RKO (cell line): Measurements from ENCODE around the gene CIB1.
"Not testable (repeated sequence)": the region's sequence is repeated elsewhere in the genome, so short reads cannot be mapped to it uniquely, and the experiment has no call there.

Experiments used
- DNase-seq: peaks from one replicate; pipeline ENCODE4 v3.0.0-alpha.2; 2016; ENCODE audit warnings: low spot score

CIB1 gene

DNA sequence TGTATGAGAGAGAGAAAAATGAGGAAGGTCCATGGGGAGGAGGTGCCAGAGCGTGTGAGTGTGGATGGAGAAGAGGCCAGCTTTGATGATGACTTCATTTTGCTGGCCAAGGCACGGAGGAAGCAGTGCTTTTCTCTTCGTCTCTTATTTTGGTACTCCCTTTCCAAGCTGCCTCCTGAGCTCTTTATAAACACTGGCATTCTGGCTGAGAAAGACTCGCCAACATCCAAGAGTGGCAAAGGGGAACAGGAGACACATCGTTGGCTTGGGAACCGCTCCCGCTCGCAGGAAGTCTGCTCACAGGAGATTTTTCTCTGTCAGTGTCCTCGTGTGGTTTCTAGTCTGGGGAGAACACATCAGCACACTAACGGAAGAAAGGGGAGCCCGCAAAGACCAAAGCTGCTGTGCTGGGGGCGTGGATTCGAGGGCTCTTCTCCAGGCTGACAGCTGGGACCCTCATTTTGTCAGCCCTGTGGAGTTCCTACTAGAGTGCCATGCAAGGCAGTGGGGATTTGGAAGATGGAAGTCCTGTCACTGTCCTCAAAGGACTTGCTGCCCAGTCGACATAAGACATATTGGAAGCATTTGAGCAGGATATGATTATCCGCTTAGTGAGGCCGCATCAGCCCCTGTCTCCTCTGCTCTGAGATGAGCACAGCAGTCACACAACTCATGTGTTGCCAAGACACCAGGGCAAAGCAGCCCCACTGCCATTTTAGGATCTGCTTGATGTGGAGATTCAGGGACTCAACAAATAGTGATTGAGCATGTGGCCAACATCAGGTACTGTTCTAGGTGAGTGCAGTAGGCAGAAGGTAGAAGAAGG is 40.6 kb downstream of the CIB1 start:
- DNase-seq, result no peak

DNA sequence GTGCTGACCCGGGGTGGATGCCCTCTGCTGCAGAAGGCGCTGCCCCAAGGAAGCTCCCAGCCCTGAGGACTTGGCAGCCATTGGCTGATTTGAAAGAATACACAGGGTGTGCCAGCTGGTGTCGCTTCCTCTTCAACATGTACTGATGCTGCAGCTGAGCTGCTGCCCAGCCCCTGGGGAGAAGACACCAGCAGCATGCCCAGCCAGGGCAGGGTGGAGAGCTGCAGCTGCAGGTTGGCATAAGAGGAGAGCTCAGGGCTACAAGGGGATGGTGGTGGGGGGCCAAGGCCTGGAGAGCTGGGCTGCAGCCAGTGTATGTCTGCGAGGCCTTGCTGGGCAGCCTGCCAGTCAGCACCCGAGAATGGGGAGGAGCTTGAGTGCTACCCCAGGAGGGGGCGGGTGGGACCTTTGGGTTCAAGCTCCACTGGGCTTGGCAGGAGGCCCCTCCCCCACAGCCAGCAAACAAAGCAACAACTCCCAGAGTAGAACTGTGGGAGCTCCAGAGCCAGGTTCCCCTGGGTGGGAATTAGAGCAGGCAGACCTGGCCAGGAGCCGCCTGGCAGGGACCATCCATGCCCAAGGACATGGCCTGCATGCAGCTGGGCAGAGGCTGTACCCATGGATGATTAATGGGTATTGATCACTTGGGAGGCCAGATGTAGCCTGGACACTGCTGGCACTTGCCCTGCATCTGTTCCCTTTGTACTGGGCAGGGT is 41.8 kb downstream of the CIB1 start:
- no peak for DNase-seq

DNA sequence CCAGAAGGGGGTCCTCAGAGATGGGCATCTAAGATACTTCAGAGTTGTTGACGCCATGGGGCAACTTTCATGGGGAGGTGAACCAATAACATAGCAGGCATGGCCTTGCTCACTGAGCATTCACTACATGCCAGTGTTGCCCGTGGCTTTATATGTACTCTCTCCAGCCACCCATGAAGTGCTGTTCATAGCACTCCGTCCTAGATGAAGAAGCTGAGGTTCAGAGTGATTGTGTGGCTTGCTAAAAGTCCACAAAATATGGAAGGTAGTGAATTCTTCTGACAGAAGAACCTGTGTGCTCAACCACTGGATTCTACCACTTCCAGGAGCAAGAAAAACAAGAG is 42.4 kb downstream of the CIB1 start:
- no peak for DNase-seq

DNA sequence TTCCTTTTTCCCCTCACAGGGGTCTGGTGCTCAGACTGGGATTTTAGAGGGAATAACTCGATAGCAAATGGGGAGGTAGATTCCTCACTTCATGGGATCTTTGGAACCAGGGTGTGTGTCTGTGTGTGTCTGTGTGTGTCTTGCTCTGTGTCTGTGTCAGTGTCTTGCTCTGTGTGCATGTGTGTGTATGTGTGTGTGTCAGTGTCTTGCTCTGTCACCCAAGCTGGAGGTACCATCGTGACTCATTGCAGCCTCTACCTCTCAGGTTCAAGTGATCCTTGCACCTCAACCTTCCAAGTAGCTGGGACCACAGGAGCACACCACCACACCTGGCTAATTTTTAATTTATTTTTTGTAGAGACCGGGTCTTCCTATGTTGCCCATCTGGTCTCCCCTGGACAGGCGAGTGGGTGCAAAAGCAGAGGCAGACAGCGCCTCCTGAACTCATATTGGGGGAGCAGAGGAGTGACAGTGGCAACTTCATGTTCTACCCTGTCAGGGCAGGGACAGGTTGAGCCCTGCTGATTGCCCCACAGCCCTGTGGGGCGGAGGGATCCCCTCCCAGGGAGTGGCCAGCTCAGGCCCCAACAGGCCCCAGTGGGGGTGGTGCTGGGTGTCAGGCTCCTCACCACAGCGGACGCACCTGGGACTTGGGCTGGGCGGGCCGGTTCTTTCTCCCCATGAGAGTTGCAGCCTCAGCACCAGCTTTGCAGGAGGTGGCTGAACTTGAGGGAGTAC is 43.0 kb downstream of the CIB1 start:
- no peak for DNase-seq

DNA sequence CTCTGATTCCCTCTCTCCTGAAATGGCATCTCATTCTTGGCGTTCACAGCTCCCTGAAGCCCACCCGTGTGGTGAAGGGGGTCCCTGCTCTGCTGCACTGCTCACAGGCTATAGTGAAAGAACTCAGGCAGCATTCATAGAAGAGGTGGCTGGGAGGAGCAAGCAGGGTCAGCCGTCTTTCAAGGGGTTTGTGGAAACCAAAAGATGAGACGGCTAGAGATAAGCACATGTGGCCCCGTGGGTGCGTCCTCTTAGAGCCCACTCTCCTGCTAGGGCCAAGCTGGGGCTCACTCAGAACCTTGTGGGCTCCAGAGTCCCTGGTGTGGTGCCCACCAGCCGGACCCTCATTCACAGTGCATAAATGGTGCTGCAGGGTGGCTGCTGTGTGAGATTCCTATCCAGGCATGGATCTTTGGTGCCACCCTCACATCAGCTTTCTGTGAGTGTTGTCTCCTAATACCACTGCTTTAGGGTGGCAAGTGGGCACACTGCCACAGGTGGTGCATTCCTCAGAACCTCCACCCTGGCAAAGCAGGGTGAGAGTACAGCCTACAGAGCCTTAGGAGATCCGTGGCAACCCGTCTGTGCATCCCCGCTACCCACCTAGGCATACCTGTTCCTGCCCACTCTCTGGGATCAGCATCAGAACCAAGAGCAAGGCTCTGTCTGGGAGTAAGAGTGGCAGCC is 43.8 kb downstream of the CIB1 start:
- no peak for DNase-seq

DNA sequence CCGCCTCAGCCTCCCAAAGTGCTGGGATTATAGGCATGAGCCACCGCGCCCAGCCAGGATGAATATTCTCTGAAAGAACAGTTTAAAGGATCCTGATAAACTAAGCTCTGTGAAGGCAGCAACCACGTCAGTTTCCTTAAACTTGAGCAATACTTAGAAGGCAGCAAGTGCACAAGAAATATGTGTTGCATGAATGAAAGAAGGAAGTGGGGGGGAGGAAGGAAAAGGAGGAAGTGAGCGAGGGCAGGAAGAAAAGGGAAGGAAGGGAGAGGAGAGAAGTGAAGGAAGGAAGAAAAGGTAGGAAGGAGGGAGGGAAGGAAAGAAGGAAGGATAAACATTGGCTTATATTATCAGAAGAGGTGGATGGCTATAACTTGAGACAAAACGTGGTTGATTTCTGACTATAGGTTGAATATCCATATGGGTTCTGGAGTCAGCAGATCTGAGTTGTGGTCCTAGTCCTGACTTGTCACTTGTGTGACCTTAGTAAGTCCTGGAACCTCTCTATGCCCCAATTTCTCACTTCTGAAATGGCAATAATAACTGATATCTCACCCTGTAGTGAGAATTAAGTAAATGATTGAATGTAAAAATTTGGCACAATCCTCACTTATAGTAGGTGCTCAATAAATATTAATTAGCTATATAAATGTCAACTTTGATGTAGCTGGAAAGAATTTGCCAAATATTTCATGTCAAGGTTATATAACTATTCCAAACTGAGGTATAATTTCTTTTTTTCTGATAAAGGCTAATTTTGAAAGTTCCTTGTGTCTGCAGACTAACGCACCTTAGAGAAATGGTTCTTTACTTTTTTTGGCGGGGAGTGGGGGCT is 44.6 kb downstream of the CIB1 start:
- no peak for DNase-seq

DNA sequence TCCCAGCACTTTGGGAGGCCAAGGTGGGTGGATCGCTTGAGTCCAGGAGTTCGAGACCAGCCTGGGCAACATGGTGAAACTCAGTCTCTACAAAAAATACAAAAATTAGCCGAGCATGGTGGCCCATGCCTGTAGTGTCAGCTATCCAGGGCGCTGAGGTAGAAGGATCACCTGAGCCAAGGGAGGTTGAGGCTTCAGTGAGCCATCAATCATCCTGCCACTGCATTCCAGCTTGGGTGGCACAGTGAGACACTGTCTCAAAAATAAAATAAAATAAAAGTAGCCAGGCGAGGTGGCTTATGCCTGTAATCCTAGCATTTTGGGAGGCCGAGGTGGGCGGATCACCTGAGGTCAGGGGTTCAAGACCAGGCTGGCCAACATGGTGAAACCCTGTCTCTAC is 45.7 kb downstream of the CIB1 start:
- DNase-seq, result not testable (repeated sequence)

DNA sequence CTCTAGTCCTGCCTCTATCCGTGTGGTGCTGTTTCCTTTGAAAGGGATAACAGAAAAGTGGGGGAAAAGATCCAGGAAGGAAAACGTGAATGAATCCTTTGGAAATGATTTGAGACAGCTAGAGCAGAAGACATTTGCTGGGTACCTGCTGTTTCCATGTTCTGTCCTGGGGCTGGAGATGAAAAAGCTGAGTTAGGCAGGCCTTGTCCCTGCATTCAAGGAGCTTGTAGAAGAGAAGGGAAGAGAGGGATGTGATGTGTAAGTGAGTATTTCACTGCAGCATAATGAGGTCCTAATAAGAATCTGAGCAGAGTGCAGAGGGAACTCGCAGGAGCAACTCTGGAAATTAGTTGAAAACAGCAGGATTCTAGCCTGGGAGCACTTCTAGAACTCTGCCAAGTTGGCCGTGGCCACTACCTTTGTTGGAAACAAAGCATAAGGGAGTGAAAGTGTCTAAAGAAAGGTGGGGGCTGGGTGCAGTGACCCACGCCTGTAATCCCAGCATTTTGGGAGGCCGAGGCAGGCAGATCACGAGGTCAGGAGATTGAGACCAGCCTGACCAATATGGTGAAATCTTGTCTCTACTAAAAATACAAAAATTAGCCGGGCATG is 46.4 kb downstream of the CIB1 start:
- no peak for DNase-seq

DNA sequence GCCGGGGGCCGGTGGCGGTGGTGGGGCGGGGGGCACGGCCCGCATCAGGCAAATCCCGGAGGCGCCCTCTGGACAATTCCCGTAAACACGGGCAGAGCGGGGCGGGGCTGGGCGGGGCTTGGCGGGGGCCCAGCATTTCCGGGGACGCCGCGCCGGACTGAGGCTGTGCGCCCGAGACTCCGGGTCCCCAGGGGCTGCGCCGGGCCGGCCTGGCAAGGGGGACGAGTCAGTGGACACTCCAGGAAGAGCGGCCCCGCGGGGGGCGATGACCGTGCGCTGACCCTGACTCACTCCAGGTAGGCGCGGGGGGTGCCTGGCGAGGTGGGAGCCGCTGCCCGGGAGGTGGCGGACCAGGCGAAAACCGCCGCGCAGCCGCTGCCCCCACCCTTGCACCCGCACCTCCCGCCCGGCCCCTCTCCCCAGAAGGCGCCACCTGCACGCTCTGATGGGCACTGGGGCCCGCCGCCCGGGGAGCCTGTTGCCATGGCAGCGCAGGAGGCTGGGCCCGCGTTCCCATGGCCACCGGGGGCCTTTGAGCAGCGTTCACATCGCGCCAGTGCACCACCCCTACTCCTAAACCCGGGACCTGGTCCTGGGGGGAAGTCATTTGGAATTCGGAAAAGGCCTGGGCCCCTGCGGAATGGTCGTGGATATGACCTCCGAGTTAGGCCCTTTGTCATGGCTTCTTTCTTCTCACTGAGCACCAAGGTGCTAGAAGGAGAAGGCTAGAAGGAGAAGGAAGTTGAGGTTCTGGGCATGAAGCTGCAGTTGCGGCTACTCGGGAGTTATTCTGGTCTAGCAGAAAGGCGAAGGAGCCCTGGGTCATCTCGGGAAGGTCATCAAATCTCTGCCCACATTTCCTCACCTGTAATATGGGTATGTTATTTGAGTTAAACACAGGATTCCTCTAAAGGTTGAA is 48.7 kb downstream of the CIB1 start:
- peak; percentile 64 for DNase-seq

DNA sequence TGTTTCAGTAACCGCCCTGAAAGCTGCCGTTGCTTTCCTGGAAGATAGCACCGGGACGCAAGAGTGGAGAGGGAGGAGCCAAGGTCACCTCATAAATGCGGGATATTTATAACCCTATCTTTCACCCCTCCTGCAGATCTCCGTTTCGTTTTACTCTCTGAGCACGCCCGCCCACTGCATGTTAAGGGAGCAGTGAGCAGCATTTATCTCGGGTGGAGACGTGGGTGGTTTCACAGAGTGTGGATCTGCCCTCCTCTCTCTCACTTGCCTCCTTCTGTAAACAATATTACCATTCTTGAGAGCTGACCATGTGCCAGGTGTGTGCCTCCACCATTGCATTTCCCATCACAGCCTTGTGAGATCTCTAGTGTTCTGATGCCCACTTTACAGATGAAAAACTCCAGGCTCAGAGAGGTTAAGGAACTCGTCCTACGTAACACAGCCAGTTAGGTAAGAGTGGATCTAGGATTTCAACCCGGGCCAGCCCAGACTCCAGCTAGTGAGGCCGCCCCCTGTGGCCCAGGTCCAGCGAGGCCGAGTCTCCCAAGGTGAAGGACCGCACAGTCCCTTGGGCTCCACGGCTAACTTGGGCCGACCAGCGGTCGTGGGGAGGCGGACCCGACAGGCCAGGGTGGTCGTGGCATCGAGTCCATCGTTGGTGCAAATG is 49.5 kb downstream of the CIB1 start:
- DNase-seq, result peak; percentile 77

DNA sequence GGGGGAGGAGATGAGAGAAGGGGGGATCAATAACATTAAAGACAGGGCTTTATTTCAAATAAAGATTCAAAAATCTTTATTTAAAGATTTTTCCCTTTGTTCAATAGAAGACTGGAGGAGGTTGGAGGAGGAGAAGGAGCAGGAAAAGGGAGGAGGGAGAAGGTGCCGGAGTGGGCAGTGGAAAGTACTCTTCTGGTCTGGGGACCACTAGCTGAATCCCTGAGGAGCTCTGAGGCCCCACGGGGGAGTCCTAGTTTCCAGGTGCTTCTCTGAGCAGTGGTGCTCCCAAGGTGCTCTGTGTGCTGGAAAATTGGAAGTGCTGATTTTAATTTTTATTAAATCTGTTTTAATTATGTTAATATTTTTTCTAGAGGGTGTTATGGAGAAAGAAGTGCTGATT is 52.0 kb downstream of the CIB1 start:
- no peak for DNase-seq
